Fibroblast of the aortic adventitia (primary cell): ENCODE results near the gene NCKAP5. TPM values are rescaled to one million over a fixed set of nuclear protein-coding genes. Genes with fewer than 3 reads are reported as not detected.

ENCODE experiments used
- DNase-seq: peaks from one replicate; pipeline ENCODE4 v3.0.0-alpha.2; 2010; ENCODE audit warnings: low read depth
- H3K4me3 ChIP-seq: 2 replicates; pipeline ENCODE4 v1.5.1; 2011; ENCODE audit warnings: low read depth, mild to moderate bottlenecking, control low read depth, low read length, moderate library complexity
- CTCF ChIP-seq: IDR thresholded peaks from 2 replicates; pipeline ENCODE4 v1.5.1; 2011; ENCODE audit warnings: mild to moderate bottlenecking, low read length, control low read depth, inconsistent platforms; ENCODE audit not compliant: insufficient read depth
- total RNA-seq: library from RNA; depleted of rRNA; stranded (reverse); fragments of >200 nt; gene quantifications from 2 replicates; pipeline ENCODE4 v1.2.3, GENCODE V29; 2012; ENCODE audit warnings: low replicate concordance

Gene NCKAP5
- total RNA-seq, 1 donor, result 4.4 TPM

- H3K4me3 ChIP-seq, result no peak overlapping the region
- TF ChIP-seq CTCF, result no peak
- no peak for DNase-seq
These were observed 295.2 kb downstream of the NCKAP5 start for GRCh38 chr2:133273031-133273430.

GRCh38 chr2:133271105-133271504 lies 297.2 kb downstream of the NCKAP5 start:
- no peak overlapping the region for H3K4me3 ChIP-seq
- no peak for TF ChIP-seq CTCF
- DNase-seq, result peak; percentile 82

- no peak for DNase-seq
- TF ChIP-seq CTCF, result no peak
- no peak overlapping the region for H3K4me3 ChIP-seq
These were observed 297.7 kb downstream of the NCKAP5 start for GRCh38 chr2:133270550-133270949.

DNA sequence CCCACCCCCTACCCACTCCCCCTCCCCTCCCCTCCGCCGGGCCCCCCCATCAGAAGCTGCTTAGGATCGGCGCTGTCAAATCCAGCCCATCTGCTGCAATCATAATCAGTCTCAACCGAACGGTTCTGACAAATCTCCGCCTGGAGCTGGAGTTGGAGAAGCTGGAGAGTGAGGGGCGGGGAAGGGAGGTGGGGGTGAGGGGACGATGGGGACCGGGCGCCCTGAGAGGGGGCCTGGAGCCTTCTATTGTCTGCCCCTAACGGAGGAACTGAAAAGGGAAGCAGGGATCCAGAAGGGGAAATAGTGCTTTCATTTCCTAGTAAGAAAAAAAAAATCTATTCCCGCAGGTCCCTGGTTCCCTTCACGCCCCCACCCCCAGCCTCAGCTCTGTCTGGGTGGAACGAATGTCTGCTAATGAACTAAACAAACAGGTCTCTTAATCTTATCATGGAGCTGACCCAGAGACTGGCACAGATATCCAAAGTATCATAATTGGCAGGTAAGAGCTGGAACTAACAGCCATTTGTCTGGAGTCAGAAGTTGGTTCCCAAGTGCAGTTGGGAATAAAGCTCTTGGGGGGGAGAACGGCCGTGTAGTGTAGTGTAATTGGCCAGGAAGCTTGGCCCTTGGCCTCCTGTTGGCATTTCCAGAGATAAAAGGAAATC lies 301.2 kb downstream of the NCKAP5 start:
- no peak for DNase-seq
- no peak for TF ChIP-seq CTCF
- peak overlapping the region; percentile 67 for H3K4me3 ChIP-seq

- peak; percentile 30 for DNase-seq
- H3K4me3 ChIP-seq, result peak overlapping the region; percentile 67
- peak; percentile 18 for TF ChIP-seq CTCF
These were observed 302.0 kb downstream of the NCKAP5 start for GRCh38 chr2:133266041-133266925.

DNA sequence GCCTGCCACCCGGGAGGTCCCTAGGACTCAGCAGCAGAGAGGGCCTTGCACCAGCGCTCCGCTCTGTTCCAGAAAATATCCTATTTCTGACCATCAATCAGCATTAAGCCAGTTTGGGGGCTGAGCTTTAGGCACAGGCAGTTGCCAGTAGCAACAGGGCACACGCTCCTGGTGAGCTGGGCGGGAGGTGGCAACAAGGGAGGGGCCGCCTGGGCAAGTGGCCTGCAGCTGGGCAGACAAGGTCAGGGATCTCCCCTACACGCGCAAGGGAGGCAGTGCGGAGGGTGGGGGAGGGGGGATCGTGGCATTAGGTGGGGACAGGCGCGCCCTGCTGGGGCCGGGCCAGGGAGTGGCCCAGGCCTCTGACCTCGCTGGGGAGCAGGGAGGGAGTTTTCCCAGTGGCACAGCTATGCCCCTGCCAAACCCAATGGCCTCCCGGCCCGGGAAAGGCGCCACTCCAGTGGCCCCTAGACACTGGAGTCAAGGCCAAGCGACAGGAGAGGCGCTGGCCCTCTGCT lies 302.8 kb downstream of the NCKAP5 start:
- no peak for TF ChIP-seq CTCF
- H3K4me3 ChIP-seq, result no peak overlapping the region
- DNase-seq, result no peak
